ENCODE measurements around the gene GFRA4.

Gene GFRA4

DNA sequence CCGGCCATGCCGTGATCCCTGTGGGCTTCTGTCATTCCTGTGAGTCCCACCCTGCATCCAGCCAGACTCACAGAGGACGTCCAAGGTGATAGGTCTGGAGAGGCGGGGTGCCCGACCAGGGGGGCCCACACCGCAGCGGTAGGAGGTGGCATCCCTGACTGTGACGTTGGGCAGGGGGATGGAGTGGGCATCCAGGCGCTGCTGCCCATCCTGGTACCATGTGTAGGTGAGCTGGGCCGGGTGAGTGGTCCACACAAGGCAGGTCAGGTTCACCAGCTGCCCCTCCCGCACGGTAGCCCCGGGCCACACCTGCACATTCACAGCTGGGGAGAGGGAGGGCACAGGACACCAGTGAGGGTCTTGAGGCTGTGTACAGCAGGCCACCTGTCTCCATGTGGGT lies 30.2 kb upstream of the GFRA4 start:
- no peak for DNase-seq

DNA sequence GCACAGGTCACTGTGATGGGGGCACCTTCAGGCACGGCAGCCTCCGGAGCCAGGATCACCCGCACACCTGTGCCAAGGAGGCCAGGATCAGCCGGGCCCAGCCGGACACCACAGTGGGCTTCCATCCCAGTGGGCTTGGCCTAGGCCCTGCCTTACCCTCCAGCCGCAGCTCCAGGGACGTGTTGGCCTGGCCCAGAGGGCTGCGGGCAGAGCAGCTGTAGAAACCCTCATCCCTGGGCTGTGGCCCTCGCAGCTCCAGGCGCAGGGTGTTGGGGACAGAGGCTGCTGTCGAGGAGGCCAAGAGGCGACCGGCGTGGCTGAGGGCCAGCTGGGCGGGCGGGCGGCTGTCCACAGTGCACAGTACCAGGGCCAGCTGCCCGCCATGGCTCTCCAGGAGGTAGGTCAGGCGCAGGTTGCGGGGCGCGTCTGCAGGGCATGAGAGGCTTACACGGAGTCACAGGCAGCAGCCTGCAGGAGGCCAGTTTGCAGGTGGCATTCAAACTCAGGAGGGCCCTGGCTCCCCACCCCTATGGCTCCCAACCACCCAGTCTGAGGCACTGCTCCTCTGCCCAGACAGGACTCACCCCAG lies 29.6 kb upstream of the GFRA4 start:
- DNase-seq: no peak

DNA sequence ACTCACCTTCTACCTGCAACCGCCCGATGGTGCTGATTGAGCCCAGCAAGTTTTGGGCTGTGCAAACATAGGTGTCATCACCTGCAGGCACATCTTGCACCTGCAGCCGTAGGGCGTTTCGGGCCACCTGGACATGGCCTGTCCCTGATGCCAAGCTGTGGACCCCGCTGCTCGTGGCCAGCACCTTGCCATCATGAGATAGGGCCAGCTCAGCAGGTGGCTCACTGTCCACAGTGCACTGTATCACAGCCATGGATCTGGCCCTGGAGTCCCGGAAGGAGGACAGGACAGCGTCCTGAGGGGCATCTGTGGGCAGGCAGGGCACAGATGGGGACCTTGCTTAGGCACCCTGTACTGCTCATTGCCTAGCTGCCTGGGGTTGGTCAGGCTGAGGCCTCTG lies 28.7 kb upstream of the GFRA4 start:
- no peak for DNase-seq

DNA sequence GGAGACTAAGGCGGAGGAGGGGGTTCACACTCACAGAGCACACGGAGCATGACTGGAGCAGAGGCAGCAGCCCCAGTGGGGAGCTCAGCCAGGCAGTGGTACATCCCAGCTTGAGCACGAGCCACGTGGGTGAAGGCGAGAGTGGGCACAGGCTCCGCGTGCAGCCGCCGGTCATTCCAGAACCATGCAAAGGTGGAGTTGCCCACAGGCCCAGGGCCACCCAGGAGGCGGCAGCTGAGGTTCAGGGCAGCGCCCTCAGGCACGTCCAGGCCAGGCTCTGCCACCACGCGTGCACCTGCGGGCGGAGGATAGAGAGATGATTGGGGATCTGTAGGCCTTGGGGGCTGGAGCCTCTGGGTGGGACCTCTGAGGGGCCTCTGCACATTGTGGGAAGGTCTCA lies 28.1 kb upstream of the GFRA4 start:
- no peak for DNase-seq

DNA sequence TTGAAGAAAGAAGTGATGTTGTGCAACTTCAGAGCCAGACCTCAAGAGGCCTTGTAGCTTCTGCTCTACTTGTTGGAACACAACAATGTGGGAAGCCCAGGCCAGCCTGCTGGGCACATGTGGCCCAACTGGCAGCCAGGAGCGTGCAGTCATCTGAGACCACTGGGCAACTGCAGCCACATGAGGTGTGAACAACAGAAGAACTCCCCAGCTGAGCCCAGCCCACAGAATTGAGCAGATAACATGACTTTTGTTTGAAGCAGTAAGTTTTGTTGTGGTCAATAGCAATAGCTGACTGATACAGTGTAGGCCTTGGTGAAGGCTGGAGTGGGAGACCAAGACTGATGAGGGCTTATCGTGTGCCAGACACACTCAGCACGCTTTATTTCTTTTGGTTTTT lies 27.2 kb upstream of the GFRA4 start:
- DNase-seq: no peak

DNA sequence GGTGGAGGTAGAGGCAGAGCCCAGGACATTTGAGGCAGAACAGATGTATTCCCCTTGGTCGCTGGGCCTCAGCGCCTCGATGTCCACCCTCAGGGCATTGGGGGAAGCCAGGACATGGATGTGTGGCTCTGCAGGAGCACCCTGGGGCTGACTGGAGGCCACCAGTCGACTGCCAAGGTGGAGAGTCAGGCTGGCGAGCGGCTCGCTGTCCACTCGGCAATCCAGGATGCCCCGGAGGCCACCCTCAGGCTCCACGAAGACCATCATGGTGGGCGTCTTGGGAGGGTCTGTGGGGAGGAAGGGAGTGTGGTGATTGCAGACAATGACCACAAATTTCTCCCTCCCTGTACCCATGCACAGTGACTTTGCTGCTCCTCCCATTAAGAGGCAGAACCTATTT lies 26.8 kb upstream of the GFRA4 start:
- DNase-seq: no peak

DNA sequence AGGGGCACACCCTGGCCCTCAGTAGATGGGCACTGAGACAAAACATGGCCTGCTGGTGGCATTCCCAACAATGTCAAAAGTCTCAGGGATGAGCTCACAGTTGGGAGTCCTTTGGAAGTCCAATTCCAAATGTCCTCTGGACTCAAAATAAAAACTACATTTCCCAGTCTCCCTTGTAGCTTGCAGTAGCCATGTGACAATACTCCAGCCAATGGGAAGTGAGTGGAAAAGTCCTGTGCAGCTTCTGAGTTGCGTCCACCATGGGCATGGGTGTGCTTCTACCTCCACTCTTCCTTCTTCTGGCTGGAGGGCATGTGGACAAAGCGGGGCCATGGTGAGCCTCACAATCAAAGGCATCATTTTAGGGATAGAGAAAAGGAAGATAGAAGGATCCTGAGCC lies 24.5 kb upstream of the GFRA4 start:
- DNase-seq: no peak

DNA sequence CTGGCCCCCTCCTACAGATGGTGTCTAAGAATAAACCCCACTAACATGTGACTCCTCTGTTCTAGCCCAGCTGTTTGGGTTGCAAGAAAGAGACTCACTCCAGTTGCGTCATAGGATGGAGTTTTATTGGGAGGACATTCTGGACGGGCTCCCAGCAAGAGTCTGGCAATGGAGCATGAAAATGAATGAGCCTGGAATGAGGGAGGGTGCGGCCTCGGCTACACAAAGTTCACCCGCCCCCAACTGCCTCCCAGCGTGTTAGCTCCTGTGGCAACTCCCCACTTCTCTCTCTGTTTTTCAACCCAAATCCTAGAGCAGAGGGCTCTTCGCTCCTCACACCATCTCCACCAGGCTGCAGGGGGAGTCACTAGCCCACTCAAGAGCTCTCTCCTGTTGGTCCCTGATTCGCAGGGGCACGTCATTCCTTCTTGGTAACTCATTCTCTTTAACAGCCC lies 23.7 kb upstream of the GFRA4 start:
- no peak for DNase-seq

DNA sequence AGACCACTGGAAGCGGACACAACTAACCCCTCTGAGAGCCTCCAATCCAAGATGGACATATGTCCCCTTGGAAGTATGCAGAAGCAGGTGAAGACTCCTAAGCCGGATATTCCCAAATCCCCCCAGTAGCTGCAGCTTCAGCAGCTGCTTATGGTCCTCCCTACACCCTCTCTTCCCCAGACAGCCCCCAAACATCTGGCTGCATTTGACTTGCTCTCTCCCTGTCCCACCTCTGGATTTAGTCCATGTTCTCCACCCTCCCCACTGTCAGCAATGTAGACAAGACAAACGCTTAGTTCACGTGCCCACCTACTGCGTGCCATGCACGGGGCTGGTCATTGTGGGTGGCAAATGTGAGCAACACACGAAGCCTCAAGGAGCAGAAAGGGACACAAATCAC lies 23.2 kb upstream of the GFRA4 start:
- no peak for DNase-seq

DNA sequence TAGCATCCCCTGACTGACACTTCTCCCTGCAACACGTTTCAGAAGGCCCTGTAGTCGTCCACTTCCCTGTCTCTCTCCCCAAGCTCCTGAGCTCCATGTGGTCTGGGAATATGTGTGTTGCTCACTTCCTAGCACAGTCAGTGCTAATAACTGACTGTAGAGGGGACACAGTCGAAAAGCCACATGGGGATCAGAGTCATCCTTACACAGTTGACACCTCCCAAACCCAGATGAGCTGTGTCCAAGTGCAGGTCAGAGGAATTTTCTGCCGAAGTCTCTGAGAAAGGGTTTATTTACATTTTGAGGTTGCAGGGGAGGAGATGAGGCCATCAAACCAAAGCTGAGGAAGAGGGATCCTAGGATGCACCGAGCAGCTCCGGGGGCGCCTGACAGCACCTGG lies 22.1 kb upstream of the GFRA4 start:
- DNase-seq: no peak

DNA sequence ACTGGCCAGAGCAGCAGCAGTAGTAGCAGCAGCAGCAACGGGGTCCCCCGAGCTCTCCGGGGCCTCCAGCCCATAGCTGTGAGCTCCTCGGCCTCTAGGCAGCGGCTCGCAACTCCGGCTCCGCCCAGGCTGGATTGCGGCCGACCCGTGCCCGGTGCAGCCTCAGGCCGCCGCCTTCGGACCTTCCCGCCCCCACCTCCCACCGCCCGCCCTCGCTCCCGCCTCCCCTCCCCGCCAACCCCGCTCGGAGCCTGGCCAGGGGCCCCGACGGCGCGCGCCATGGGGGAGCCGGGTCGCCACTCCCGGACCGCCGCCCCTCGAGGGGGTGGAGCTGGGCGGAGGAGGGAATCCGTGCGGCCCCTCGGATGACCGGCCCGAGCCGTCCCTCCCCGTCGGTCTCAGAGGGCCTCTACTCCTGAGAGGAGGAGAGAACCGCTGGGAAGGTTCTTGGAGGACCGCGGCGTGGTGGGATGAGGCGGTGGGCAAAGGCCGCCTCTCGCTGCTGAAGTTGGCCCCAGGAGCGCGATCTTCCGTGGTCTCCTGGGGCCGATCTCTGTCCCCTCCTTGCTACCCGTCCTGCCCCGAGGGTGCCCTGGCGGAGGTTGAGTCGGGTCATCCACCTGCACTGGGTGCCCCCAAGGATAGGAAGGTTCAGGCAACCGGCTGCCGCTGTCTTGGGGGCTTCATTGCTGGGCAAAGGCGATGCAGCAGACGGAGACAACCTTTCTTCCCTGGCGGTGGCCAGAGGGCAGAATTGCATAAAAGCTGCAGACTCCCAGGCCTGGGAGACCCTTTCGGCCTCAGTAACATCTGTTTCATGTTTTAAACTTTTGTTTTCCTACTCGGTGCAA lies 19.0 kb upstream of the GFRA4 start, which contains the start of gene ADAM33:
ADAM33 (minus strand) TSS at position 80 of the 851 bp plus-strand sequence; CDS start at position 74, 6 bp downstream.
- no peak for DNase-seq

DNA sequence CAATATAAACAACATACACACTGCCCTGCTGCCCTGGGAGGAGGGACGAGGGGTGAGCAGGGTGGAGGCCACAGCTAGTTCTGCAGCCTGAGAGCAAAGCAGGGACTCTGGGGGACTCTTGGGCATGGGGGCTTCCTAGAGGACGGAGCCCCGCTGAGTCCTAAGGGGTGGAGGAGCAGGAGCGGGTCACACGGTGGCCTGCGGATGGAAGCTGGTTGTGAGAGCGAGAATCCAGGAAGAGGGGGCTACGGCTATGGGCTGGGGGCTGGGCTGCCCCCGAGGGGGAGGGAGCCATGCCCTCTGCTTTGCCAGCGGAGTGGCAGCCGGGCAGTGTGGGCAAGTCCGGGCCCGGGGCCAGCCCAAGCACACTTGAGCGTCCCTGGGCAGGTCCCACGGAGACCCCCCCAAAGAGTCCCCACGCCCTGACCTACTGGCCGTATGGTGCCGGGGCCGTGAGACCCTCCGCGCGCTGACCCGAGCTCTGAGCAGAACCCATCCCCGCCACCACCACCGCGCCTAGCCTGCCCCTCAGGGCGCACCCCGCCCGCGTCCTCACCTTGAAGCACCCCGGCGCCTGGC lies 18.2 kb upstream of the GFRA4 start:
- DNase-seq: no peak

DNA sequence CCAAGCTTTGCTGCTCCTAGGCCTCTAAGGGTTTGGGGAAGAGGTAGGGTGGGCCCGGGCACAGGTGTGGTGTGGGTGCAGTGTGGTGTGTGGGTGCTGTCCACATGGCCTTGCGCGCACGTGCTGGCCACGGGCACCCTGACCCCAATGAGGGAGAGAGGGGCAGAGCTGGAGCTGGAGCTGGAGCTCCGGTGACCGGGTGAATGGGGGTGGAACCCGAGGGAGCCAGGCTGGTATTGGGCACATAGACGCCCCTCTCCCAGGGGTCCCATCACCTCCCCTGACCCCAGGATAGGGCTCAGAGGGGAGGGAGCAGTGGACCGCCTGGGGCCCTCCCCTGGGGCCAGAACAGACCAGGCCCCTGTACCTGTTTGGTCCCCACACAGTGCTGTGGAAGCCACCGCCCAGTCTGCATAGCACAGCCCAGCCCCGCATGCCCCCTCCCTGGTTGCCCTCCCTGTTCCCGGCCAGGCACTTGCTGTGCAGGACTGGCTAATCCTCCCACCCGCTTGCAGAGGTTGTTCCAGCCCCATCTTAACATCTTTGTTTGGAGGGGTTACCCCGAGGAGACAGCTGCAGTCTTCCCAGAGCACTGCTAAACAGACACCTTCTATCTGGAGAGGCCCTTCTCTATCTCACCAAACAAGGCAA lies 17.6 kb upstream of the GFRA4 start:
- DNase-seq: no peak

DNA sequence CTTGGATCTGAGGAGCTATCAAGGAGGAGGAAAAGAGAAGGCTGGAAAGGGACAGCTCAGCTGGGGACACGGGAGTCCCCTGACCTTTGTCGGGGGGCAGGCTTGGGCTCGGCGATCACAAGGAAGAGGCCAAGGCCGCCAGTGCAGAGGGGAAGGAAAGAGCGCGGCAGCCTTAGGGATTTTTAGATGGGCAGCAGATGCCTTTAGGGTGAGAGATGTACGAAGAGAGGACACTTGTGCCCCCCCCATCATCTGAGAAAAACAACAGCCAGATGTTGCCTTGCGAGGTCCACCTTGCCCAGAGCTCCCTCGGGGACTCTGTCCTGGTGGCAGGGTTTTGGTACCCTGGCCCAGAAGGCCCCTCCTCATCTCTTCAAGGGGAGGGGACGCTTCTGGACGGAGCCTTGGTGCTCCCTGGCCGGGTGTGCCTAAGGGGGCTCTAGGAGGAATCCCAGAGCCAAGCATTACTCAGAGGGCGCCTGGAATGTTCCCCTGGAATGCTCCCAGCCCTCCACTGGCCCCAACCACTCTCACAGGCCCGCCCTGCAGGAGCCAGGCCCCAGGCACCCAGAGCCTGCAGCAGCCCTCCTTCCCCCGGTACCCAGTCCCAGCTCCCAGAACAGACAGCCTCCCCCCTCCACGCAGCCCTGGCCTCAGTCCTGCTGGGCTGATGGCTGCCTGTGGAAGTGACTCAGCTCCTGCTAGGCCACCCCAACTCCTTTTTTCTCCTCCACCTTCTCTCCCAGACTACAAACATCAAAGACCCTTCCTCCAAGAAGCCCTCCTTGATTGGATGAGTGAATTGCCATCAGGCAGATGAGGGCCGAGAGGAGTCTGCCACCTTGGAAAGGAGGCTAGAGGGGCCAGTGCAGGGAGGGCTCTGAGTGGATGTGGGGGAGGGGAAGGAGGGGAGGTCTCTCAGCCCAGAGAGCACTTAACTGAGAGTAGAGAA lies 16.8 kb upstream of the GFRA4 start:
- DNase-seq: no peak

DNA sequence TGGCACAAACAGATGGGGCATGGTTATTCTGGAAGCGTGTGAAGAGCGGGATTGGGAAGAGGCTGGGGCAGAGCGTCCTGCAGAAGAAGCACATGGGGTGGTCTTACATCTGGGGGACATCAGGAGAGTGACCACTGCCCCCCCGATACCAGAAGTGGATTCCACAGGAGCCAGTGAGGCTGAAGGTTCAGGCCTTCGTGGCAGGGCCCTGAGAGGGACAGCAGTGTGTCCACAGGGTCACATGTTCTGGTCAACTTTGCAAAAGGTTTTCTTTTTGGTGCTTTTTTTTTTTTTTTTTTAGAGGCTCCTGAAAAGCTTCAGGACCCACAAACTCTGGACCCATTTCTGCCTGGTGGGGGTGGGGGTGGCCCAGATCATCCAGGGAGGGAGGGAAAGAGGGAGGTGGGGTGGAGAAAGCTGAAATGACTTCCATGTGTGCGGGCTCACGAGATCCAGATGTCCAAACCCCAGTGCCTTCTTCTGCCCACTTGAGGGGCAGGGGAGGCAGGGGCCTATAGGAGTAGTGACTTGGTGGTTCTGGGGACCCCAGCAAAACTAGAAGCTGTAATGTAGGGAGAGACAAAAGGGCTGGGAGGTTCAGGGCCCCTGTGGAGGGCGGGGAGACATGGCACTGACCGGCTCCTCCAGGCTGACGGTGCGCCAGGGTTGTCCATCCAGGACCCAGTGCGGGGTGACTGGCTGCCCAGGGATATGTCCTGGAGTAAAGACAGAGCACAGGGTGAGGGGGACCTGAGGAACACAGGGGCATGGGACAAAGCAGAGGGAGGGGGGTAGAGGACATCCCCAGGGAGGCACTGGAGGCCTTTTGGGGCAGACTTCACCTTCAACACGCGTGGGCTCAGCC lies 15.9 kb upstream of the GFRA4 start:
- DNase-seq: no peak

DNA sequence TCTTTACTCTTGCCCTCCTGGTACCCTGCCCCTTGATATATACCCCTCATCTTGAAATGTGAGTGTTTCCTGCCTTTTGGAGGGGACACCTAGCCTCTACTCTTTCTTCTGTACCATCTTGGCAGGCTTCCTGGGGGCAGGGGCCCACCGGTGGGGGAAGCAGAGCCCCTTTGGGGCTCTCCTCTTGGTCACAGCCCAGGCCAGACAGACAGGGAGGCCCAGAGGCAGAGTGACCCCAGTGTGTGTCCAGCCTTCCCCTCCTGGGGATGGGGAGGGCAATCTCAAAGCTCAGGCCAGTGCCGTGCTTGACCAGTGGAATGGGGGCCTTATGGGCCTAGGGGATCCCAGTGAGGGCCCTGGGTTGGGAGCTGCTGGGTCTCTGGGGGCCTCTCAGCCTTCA lies 15.0 kb upstream of the GFRA4 start:
- DNase-seq: no peak

DNA sequence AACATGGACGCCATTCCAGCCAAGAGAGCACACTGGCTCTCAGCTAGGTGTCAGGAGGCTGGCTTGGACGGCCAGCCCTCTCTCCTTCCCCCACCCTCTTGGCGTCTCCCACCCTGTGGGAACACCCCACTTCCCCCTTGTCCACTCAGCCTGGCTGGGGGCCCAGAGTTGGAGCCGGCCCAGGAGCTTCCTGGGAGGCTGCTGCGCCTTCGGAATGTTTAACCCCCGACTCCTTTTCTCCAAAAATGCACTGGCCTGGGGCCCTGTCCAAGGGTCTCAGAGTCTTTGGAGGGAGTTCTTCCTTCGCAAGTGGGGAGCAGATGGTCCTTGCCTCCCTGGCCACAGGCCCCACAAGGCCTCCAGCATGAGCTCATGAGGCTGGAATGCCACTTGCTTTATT lies 14.5 kb upstream of the GFRA4 start:
- no peak for DNase-seq

DNA sequence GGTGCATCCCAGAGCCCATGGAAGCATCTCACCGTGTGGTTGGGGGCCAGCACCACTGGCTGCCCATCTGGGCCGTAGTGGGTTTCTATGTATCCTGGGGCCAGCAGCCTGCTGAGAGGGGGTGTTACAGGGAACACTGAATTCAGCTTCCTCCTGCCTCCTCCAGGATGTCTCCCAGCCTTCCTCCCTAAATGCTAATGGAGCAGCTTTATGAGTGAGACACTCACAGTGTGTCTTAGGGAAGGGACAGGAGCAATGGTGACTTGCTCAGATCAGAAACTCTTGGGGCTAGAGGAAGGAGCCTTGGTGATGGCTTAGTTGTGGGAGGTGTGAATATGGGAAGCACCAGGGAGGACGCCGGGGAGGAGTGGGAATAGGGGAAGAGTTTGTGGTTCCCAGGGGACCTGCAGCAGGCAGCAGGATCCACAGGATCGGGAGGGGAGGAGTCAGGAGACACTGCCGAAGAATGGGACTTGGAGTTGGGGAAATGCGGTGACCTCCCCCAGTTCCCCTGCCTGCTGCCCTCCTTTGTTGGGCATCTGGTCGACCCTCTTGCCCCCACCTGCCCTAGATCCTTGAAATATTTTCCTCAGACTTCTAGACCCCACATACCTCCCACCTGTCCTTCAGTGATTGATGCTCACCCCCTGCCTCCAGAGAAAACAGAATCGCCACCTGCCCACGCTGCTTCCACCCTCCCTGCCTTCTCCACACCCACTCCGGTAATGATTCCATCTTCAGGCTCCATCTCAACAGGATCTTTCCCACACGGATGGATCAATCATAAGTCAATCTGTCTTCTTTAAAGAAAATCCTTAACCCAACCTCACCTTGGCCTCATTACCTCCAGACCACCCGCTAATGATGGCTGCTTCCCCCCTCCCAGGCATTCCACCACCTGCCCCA lies 12.0 kb upstream of the GFRA4 start:
- DNase-seq: no peak

DNA sequence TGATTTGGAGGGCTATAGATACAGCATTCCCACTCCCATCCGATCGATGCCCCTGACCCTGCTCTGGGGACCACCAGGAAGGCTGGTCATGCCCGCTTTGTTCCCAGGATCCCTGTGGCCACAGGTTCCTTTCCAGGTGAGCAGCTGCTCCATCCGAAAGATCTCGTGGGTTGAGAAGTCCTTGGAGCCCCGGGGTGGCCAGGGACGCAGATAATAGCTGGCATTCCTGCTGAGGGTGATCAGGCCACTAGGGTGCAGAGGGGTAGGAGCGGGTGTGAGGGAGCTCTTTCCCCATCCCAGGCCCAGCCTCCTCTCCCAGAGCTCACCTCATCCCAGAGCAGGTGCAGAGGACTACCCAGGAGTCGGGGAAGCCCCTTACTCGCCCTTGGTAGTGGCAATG lies 11.2 kb upstream of the GFRA4 start:
- DNase-seq: no peak

Measured in stimulated activated naive CD4-positive, alpha-beta T cell (primary cell).